B cell (primary cell): ENCODE results near the gene DDX10. TPM values are rescaled to one million over a fixed set of nuclear protein-coding genes. Genes with fewer than 3 reads are reported as not detected.

Experiments
- ATAC-seq: fragments of 200-7000 bp; cut with Tn5 transposase; one replicate; pipeline ENCODE4 v1.10.0; 2021; ENCODE audit warnings: low read depth, mild to moderate bottlenecking, moderate number of reproducible peaks, moderate library complexity
- CTCF ChIA-PET: fragments of 350-600 bp; sonication (Branson Sonifier 250); formaldehyde crosslinking; loops from one replicate; lab custom pipeline; 2021; ENCODE audit warnings: antibody characterized with exemption, inconsistent platforms; lab: Charles Lee
- POLR2A ChIA-PET: fragments of 350-600 bp; sonication (Branson Sonifier 250); formaldehyde crosslinking; loops from one replicate; lab custom pipeline; 2021; ENCODE audit warnings: antibody characterized with exemption; lab: Charles Lee
- DNase-seq: peaks from one replicate; pipeline ENCODE4 v3.0.0; 2013
- H2AFZ ChIP-seq: 2 replicates; pipeline ENCODE4 v1.6.1; 2012; ENCODE audit warnings: mild to moderate bottlenecking, low read depth, low read length; ENCODE audit not compliant: insufficient read depth, poor library complexity, severe bottlenecking
- H3K27ac ChIP-seq, 2 donors: 1 replicate in 1 of 2; 2 replicates in 1 of 2; pipeline ENCODE4 v1.5.1; 2012 to 2013; ENCODE audit warnings: low read length in 2 of 2, mild to moderate bottlenecking in 2 of 2, moderate library complexity in 1 of 2
- H3K27me3 ChIP-seq, 4 experiments: fragments of 200-600 bp in 1 of 4; sonication (generic) in 1 of 4; replicated peaks in 1 of 4; 1 replicate in 2 of 4; 2 replicates in 2 of 4; pipeline versions ENCODE4 v1.6.1 to v1.7.0; 2013 to 2016; ENCODE audit warnings: low read length in 3 of 4, mild to moderate bottlenecking in 2 of 4, mixed read lengths in 1 of 4, moderate library complexity in 1 of 4; ENCODE audit not compliant: insufficient read depth in 4 of 4, control insufficient read depth in 3 of 4; ENCODE audit errors: control extremely low read depth in 1 of 4
- H3K36me3 ChIP-seq, 2 experiments: replicated peaks in 1 of 2; 1 replicate in 1 of 2; 2 replicates in 1 of 2; pipeline versions ENCODE4 v1.6.1 to v1.7.1; 2013; ENCODE audit warnings: low read length in 1 of 2; ENCODE audit not compliant: insufficient read depth in 2 of 2, control insufficient read depth in 1 of 2; ENCODE audit errors: control extremely low read depth in 1 of 2, extremely low read depth in 1 of 2
- H3K4me1 ChIP-seq, 2 donors: fragments of 200-600 bp in 1 of 2; sonication (generic) in 1 of 2; 1 replicate in 1 of 2; 2 replicates in 1 of 2; pipeline versions ENCODE4 v1.5.1 to v1.6.1; 2013 to 2017; ENCODE audit warnings: low read length in 2 of 2; ENCODE audit not compliant: control insufficient read depth in 2 of 2, insufficient read depth in 2 of 2
- H3K4me2 ChIP-seq: replicated peaks from 2 replicates; pipeline ENCODE3; 2012; ENCODE audit warnings: mild to moderate bottlenecking, low read depth, low read length; ENCODE audit not compliant: poor library complexity, severe bottlenecking
- H3K4me3 ChIP-seq, 5 experiments: fragments of 200-600 bp in 1 of 5; sonication (generic) in 1 of 5; 1 replicate in 3 of 5; 2 replicates in 2 of 5; pipeline versions ENCODE4 v1.5.1 to v1.7.0; 2011 to 2016; ENCODE audit warnings: low read length in 4 of 5, mild to moderate bottlenecking in 4 of 5, low read depth in 2 of 5, control low read depth in 1 of 5, moderate library complexity in 1 of 5; ENCODE audit not compliant: insufficient read depth in 1 of 5; ENCODE audit errors: control extremely low read depth in 1 of 5, extremely low read depth in 1 of 5
- H3K79me2 ChIP-seq: fragments of 200-600 bp; sonication (generic); one replicate; pipeline ENCODE4 v1.6.0; 2016; ENCODE audit warnings: low read length; ENCODE audit not compliant: control insufficient read depth, insufficient read depth
- H3K9ac ChIP-seq: fragments of 200-600 bp; sonication (generic); 2 replicates; pipeline ENCODE4 v1.6.1; 2017; ENCODE audit warnings: mild to moderate bottlenecking, low read length, moderate library complexity
- H3K9me3 ChIP-seq, 3 donors: one replicate each; pipeline versions ENCODE4 v1.6.1 to v1.7.1; 2013; ENCODE audit warnings: low read length in 2 of 3; ENCODE audit not compliant: control insufficient read depth in 2 of 3, insufficient read depth in 1 of 3; ENCODE audit errors: control extremely low read depth in 1 of 3
- H4K20me1 ChIP-seq: 2 replicates; pipeline ENCODE4 v1.6.0; 2012; ENCODE audit warnings: mild to moderate bottlenecking, low read length; ENCODE audit not compliant: insufficient read depth, control insufficient read depth, poor library complexity, severe bottlenecking
- H3K27ac Mint-ChIP-seq: one replicate; pipeline ENCODE4 v1.8.0; 2021; ENCODE audit warnings: mixed read lengths
- H3K27me3 Mint-ChIP-seq: one replicate; pipeline ENCODE4 v1.8.0; 2021; ENCODE audit warnings: mixed read lengths
- H3K4me1 Mint-ChIP-seq: one replicate; pipeline ENCODE4 v1.8.0; 2021; ENCODE audit warnings: mixed read lengths
- H3K4me3 Mint-ChIP-seq: one replicate; pipeline ENCODE4 v1.8.0; 2021; ENCODE audit warnings: mixed read lengths
- H3K9me3 Mint-ChIP-seq: one replicate; pipeline ENCODE4 v1.8.0; 2022; ENCODE audit warnings: mixed read lengths; ENCODE audit not compliant: insufficient read depth
- CTCF ChIP-seq: fragments of 200-600 bp; IDR thresholded peaks from one replicate; pipeline ENCODE4 v1.8.0; 2022; ENCODE audit warnings: antibody characterized with exemption, mild to moderate bottlenecking
- EZH2 ChIP-seq: IDR thresholded peaks from 2 replicates; pipeline ENCODE4 v1.6.1; 2012; ENCODE audit warnings: borderline replicate concordance, low read depth, mild to moderate bottlenecking, moderate library complexity, low read length; ENCODE audit not compliant: insufficient read depth, poor library complexity, severe bottlenecking
- WGBS: methylation state at CpG from one replicate; pipeline ENCODE4 v1.1.5; 2013; ENCODE audit warnings: missing lambda C conversion rate; ENCODE audit not compliant: insufficient coverage; 5-methylcytosine and 5-hydroxymethylcytosine counted together
- intact Hi-C: fragments of 100-400 bp; cut with micrococcal nuclease; formaldehyde crosslinking; loops from one replicate; pipeline ENCODE4 v1.10.0; 2022
- polyA plus RNA-seq: library from polyadenylated mRNA; depleted of rRNA; stranded (reverse); fragments of >200 nt; gene quantifications from 2 replicates; pipeline ENCODE4 v1.2.3, GENCODE V29; 2012
- total RNA-seq, 2 donors: library from RNA; stranded (reverse); fragments of 120-200 nt in 1 of 2; gene quantifications; 1 replicate in 1 of 2; 2 replicates in 1 of 2; pipeline versions ENCODE4 v1.2.3 to v1.2.4, GENCODE V29; 2013 to 2022

Gene DDX10
- total and polyA plus RNA-seq, 2 donors (not counting 1 experiment from before 2014, with no cell fraction given) = 15.6 to 30.6 TPM

- Histone ChIP-seq H3K36me3 (no peaks in the 10 kb centered on the region), H3K9ac (no peak overlapping the region), H3K79me2 (no peaks in the 10 kb centered on the region), H3K27ac (no peak overlapping the region), H4K20me1 (no peaks in the 10 kb centered on the region), H3K4me3 (no peak overlapping the region), H3K27me3 (peaks cover 0 to 13% (median 2%) of the 10 kb centered on the region in 4 experiments), H2AFZ (no peak overlapping the region), H3K9me3 (peaks cover 0 to 23% (median 2%) of the 10 kb centered on the region in 3 donors), H3K4me2 (no peak overlapping the region), H3K4me1 (no peaks in the 10 kb centered on the region)
- TF ChIP-seq CTCF = no peak
- TF ChIP-seq EZH2 = no peak
- Mint-ChIP-seq H3K9me3 (no peaks in the 10 kb centered on the region), H3K4me3 (no peak overlapping the region), H3K4me1 (no peaks in the 10 kb centered on the region), H3K27me3 (peaks cover 41% of the 10 kb centered on the region), H3K27ac (no peak overlapping the region)
- intact Hi-C loops = no loop called here
- DNase-seq (no peak), ATAC-seq (no peak)
- CTCF ChIA-PET = interaction anchor here (0.8 to 2.3 kb wide), 3 partner anchors 15 to 18 kb away, joined by 3 to 8 read pairs (median 3); no protein-coding TSS in a partner anchor
- no CpG with 5 or more reads among the region's 2 CpGs for WGBS
- POLR2A ChIA-PET = no interaction called here
Measured at GRCh38 chr11:108632041-108632704, 32.7 kb upstream of the DDX10 start.

- intact Hi-C loops = no loop called here
- Histone ChIP-seq H2AFZ (no peak overlapping the region), H3K4me3 (no peak overlapping the region), H3K27me3 (peaks cover 0 to 9% (median 5%) of the 10 kb centered on the region in 4 experiments), H3K4me2 (no peak overlapping the region), H3K36me3 (no peaks in the 10 kb centered on the region), H4K20me1 (no peaks in the 10 kb centered on the region), H3K9ac (no peak overlapping the region), H3K9me3 (peaks cover 0 to 6% (median 0%) of the 10 kb centered on the region in 3 donors), H3K27ac (no peak overlapping the region), H3K79me2 (no peaks in the 10 kb centered on the region), H3K4me1 (no peaks in the 10 kb centered on the region)
- TF ChIP-seq CTCF (no peak), EZH2 (no peak)
- peaks cover 45% of the 10 kb centered on the region for H3K27me3 Mint-ChIP-seq
- DNase-seq (no peak), ATAC-seq (no peak)
- no peak overlapping the region for H3K27ac Mint-ChIP-seq
- no peak overlapping the region for H3K4me3 Mint-ChIP-seq
- H3K4me1 Mint-ChIP-seq = no peaks in the 10 kb centered on the region
- POLR2A ChIA-PET = no interaction called here
- CTCF ChIA-PET = interaction anchor here (1.5 kb wide), 1 partner anchor 11 kb away, joined by 3 read pairs; no protein-coding TSS in a partner anchor
- H3K9me3 Mint-ChIP-seq = no peaks in the 10 kb centered on the region
Measured at GRCh38 chr11:108635106-108635505, 29.8 kb upstream of the DDX10 start.
